Calu3 (cell line): ENCODE measurements around the gene PKP4. TPM values are rescaled to one million over a fixed set of nuclear protein-coding genes. Genes with fewer than 3 reads are reported as not detected.

Experiments
- BruUV-seq: library from RNA; stranded (reverse); fragments of 400-500 nt; replicated peaks from 2 replicates; lab custom pipeline; 2021; lab: Mats Ljungman, UMichigan
- CTCF ChIA-PET: fragments of 300-600 bp; sonication (Branson Sonifier 250); formaldehyde crosslinking; loops from one replicate; lab custom pipeline; 2022; ENCODE audit warnings: antibody characterized with exemption; lab: Charles Lee
- DNase-seq: peaks from one replicate; pipeline ENCODE4 v3.0.0; 2022
- H3K27ac Mint-ChIP-seq: one replicate; pipeline ENCODE4 v1.8.0; 2022; ENCODE audit warnings: mixed read lengths; ENCODE audit not compliant: unreplicated experiment
- H3K27me3 Mint-ChIP-seq: one replicate; pipeline ENCODE4 v1.8.0; 2022; ENCODE audit warnings: mixed read lengths; ENCODE audit not compliant: unreplicated experiment
- H3K36me3 Mint-ChIP-seq: one replicate; pipeline ENCODE4 v1.8.0; 2022; ENCODE audit warnings: mild to moderate bottlenecking, moderate library complexity, mixed read lengths; ENCODE audit not compliant: insufficient read depth, unreplicated experiment
- H3K4me1 Mint-ChIP-seq: one replicate; pipeline ENCODE4 v1.8.0; 2022; ENCODE audit warnings: mild to moderate bottlenecking, low read depth, mixed read lengths; ENCODE audit not compliant: unreplicated experiment
- H3K4me3 Mint-ChIP-seq: one replicate; pipeline ENCODE4 v1.8.0; 2022; ENCODE audit warnings: mild to moderate bottlenecking, low read depth, moderate library complexity, mixed read lengths; ENCODE audit not compliant: unreplicated experiment
- H3K9me3 Mint-ChIP-seq: one replicate; pipeline ENCODE4 v1.8.0; 2022; ENCODE audit warnings: low read depth, mixed read lengths; ENCODE audit not compliant: unreplicated experiment
- intact Hi-C: fragments of 100-400 bp; cut with micrococcal nuclease; formaldehyde crosslinking; loops from one replicate; pipeline ENCODE4 v1.10.0; 2022; ENCODE audit not compliant: unreplicated experiment
- total RNA-seq: library from RNA; stranded (reverse); gene quantifications from 2 replicates; pipeline ENCODE4 v1.2.3, GENCODE V29; 2022
- TF ChIP-seq, protein P1 (sequence below): fragments of 200-600 bp; IDR thresholded peaks from one replicate; pipeline ENCODE4 v1.8.0; 2022; ENCODE audit warnings: antibody characterized with exemption; ENCODE audit not compliant: unreplicated experiment

The PKP4 gene
- total RNA-seq, 1 experiment from 2014 or later: 137 TPM

DNA sequence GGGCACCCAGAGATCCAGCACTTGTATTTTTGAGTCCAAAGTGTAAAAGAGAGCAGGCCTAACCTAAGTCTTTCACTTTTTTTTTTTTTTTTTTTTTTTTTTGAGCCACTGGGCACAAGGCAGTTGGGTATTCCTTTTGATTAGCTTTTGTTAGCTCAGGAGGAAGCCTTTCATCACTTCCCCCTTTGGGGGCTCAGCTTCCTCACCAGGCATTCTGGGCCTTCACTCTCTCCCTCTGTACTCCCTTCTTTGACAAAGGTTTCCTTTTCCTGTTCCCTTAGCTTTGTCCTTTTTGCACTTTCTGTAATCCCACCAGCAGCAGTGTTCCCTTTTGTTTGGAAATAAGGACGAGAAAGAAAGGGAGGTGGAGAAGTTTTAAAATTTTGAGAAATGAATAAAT, 88.2 kb downstream of the PKP4 start:
- CTCF ChIA-PET: no interaction called here
- no peaks in the 10 kb centered on the region for H3K27me3 Mint-ChIP-seq
- H3K36me3 Mint-ChIP-seq: peaks cover 20% of the 10 kb centered on the region
- BruUV-seq: no TSS peak
- no peak for DNase-seq
- intact Hi-C loops: loop anchor here (5.0 kb wide), 1 partner anchor 38 kb away; no protein-coding TSS in a partner anchor
- H3K4me3 Mint-ChIP-seq: no peak overlapping the region
- no peak overlapping the region for H3K27ac Mint-ChIP-seq
- H3K4me1 Mint-ChIP-seq: peaks cover 11% of the 10 kb centered on the region
- TF ChIP-seq, protein P1, sequence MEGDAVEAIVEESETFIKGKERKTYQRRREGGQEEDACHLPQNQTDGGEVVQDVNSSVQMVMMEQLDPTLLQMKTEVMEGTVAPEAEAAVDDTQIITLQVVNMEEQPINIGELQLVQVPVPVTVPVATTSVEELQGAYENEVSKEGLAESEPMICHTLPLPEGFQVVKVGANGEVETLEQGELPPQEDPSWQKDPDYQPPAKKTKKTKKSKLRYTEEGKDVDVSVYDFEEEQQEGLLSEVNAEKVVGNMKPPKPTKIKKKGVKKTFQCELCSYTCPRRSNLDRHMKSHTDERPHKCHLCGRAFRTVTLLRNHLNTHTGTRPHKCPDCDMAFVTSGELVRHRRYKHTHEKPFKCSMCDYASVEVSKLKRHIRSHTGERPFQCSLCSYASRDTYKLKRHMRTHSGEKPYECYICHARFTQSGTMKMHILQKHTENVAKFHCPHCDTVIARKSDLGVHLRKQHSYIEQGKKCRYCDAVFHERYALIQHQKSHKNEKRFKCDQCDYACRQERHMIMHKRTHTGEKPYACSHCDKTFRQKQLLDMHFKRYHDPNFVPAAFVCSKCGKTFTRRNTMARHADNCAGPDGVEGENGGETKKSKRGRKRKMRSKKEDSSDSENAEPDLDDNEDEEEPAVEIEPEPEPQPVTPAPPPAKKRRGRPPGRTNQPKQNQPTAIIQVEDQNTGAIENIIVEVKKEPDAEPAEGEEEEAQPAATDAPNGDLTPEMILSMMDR: no peak
- H3K9me3 Mint-ChIP-seq: no peaks in the 10 kb centered on the region

DNA sequence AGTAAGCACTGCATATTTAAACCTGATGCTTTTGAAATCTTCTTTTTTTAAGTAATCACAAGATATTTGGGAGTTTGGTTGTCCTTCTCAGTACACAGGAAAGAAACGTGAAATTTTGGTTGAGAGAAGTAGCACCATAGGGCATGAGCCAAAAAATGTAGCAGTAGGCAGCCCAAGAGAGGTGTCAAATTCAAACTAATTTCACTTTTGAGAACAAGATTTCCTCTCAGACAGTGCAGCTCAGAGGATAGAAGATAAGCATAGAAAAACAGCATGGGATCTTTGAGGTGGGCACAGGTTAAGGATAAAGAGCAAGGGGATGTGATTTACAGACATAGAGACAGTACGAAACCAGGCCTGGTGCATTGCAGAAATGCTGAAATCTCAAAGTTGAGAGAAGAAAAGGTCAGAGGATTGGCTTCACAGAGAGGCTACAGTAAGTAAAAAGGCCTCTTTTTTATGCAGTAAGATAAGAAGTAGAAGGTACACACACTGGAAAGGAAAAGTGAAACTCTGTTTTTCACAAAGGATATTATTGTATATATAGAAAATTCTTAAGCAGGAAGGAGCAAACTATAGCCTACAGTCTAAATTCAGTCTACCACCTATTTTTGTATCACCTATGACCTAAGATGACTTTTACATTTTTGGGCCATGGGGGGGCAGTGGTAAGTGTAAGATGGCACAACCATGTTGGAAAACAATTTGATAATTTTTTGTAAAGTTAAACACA, 89.8 kb downstream of the PKP4 start:
- CTCF ChIA-PET: no interaction called here
- no peak for DNase-seq
- Mint-ChIP-seq H3K4me1 (peaks cover 9% of the 10 kb centered on the region), H3K36me3 (peaks cover 18% of the 10 kb centered on the region), H3K27me3 (no peaks in the 10 kb centered on the region), H3K4me3 (no peak overlapping the region), H3K27ac (no peak overlapping the region), H3K9me3 (no peaks in the 10 kb centered on the region)
- no TSS peak for BruUV-seq
- TF ChIP-seq, protein P1: no peak
- intact Hi-C loops: no loop called here

DNA sequence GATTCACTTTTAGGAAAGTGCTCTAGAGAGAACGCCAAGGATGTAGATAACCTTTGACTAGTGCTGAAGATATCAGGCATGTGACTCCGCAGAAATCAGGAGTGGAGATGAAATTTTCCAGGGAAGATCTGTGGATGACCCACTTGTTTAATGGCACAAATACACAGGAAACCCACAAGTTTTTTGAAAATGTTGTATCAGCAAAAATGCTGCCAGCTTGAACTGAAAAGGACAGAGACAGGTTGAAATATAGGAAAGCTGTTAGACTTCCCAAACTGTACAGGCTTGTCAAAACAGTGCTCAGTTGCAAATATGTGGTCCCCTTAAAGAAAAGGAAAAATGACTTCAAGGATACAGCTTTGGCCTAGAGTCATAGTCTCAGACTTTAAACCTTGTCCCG, 96.5 kb downstream of the PKP4 start:
- intact Hi-C loops: no loop called here
- TF ChIP-seq, protein P1: no peak
- CTCF ChIA-PET: no interaction called here
- Mint-ChIP-seq H3K4me3 (no peak overlapping the region), H3K27me3 (no peaks in the 10 kb centered on the region), H3K9me3 (no peaks in the 10 kb centered on the region), H3K27ac (no peak overlapping the region), H3K36me3 (no peaks in the 10 kb centered on the region), H3K4me1 (peaks cover 5% of the 10 kb centered on the region)
- no TSS peak for BruUV-seq
- DNase-seq: no peak

DNA sequence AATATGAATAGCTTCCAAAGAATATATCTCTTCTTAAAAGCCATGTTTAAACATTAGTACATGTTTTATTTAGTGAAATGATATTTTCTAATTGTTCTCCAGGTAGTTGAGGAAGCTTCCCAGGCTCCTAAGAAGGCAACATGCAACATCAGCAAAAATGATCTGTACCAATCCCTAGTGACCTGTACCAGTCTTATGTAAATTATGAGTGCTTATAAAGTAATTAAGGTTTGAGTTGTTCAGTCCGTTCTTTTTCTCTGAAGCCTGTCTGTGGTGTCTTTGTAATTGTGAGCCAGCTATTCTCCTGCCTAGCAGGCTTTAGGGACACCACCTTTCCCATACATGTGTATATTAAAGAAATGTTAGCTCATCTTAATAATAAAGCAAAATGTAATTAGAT, 98.2 kb downstream of the PKP4 start:
- no peaks in the 10 kb centered on the region for H3K9me3 Mint-ChIP-seq
- peaks cover 4% of the 10 kb centered on the region for H3K36me3 Mint-ChIP-seq
- CTCF ChIA-PET: no interaction called here
- no peak overlapping the region for H3K27ac Mint-ChIP-seq
- TF ChIP-seq, protein P1: no peak
- intact Hi-C loops: no loop called here
- H3K4me3 Mint-ChIP-seq: no peak overlapping the region
- no TSS peak for BruUV-seq
- no peaks in the 10 kb centered on the region for H3K27me3 Mint-ChIP-seq
- no peak for DNase-seq
- peaks cover 14% of the 10 kb centered on the region for H3K4me1 Mint-ChIP-seq
